SK-N-SH treated with all-trans-retinoic acid at 6 μM for 48 hours (cell line): ENCODE data around the gene TNXB.

Experiments used
- ARNTL ChIP-seq: fragments of 450-650 bp; formaldehyde crosslinking; IDR thresholded peaks from 2 replicates; pipeline ENCODE4 v1.5.0; 2020; ENCODE audit warnings: low read depth, mild to moderate bottlenecking, moderate library complexity, borderline replicate concordance
- CREB5 ChIP-seq: fragments of 250-450 bp; sonication (Bioruptor Pico); IDR thresholded peaks from 2 replicates; pipeline ENCODE4 v1.5.1; 2020; ENCODE audit warnings: low read depth, mild to moderate bottlenecking, moderate library complexity
- CSDC2 ChIP-seq: fragments of 250-450 bp; sonication (Bioruptor Pico); IDR thresholded peaks from 2 replicates; pipeline ENCODE4 v1.5.0; 2020; ENCODE audit warnings: mild to moderate bottlenecking, moderate library complexity
- ESRRG ChIP-seq: fragments of 250-450 bp; sonication (Bioruptor Pico); IDR thresholded peaks from 2 replicates; pipeline ENCODE4 v1.6.1; 2021; ENCODE audit warnings: mild to moderate bottlenecking
- ISL1 ChIP-seq: fragments of 250-450 bp; sonication (Bioruptor Pico); IDR thresholded peaks from 2 replicates; pipeline ENCODE4 v2.1.2; 2022; ENCODE audit warnings: mild to moderate bottlenecking, moderate library complexity
- OSR1 ChIP-seq: fragments of 250-450 bp; sonication (Bioruptor Pico); IDR thresholded peaks from 2 replicates; pipeline ENCODE4 v1.8.0; 2022; ENCODE audit warnings: moderate library complexity, mild to moderate bottlenecking, inconsistent platforms
- PATZ1 ChIP-seq: fragments of 250-450 bp; sonication (Bioruptor Pico); IDR thresholded peaks from 2 replicates; pipeline ENCODE4 v1.8.0; 2020; ENCODE audit warnings: mild to moderate bottlenecking, moderate library complexity, borderline replicate concordance
- TCF4 ChIP-seq: fragments of 250-450 bp; sonication (Bioruptor Pico); IDR thresholded peaks from 2 replicates; pipeline ENCODE4 v1.8.0; 2021; ENCODE audit warnings: mild to moderate bottlenecking, moderate library complexity, borderline replicate concordance
- ZC3H10 ChIP-seq: fragments of 250-450 bp; sonication (Bioruptor Pico); IDR thresholded peaks from 2 replicates; pipeline ENCODE4 v1.5.1; 2021; ENCODE audit warnings: mild to moderate bottlenecking, moderate library complexity
- ZFP3 ChIP-seq: fragments of 250-450 bp; sonication (Bioruptor Pico); IDR thresholded peaks from 2 replicates; pipeline ENCODE4 v1.5.0; 2020; ENCODE audit warnings: mild to moderate bottlenecking, moderate library complexity
- ZFP30 ChIP-seq: fragments of 450-650 bp; formaldehyde crosslinking; IDR thresholded peaks from 2 replicates; pipeline ENCODE4 v1.5.0; 2022; ENCODE audit warnings: mild to moderate bottlenecking, moderate library complexity
- ZNF565 ChIP-seq: fragments of 450-650 bp; formaldehyde crosslinking; conservative IDR thresholded peaks from 2 replicates; pipeline ENCODE4 v1.5.0; 2020; ENCODE audit warnings: low read depth, mild to moderate bottlenecking, moderate library complexity
- ZNF8 ChIP-seq: fragments of 450-650 bp; formaldehyde crosslinking; IDR thresholded peaks from 2 replicates; pipeline ENCODE4 v1.5.0; 2020; ENCODE audit warnings: mild to moderate bottlenecking, moderate library complexity

- TF ChIP-seq ZNF8 (CRISPR knock-in tag): no peak
- no peak for TF ChIP-seq CREB5
- no peak for TF ChIP-seq ESRRG (CRISPR knock-in tag)
- no peak for TF ChIP-seq ZC3H10 (CRISPR knock-in tag)
- TF ChIP-seq PATZ1 (CRISPR knock-in tag): no peak
- no peak for TF ChIP-seq TCF4 (CRISPR knock-in tag)
- TF ChIP-seq ZFP3: no peak
- no peak for TF ChIP-seq OSR1
- no peak for TF ChIP-seq ARNTL
- no peak for TF ChIP-seq ISL1 (CRISPR knock-in tag)
- no peak for TF ChIP-seq ZFP30 (CRISPR knock-in tag)
- no peak for TF ChIP-seq CSDC2 (CRISPR knock-in tag)
- TF ChIP-seq ZNF565: no peak
Observed at GRCh38 chr6:32069460-32069859, 39.7 kb downstream of the TNXB start.
